ENCODE data around the gene ADH1C.

Gene ADH1C

DNA sequence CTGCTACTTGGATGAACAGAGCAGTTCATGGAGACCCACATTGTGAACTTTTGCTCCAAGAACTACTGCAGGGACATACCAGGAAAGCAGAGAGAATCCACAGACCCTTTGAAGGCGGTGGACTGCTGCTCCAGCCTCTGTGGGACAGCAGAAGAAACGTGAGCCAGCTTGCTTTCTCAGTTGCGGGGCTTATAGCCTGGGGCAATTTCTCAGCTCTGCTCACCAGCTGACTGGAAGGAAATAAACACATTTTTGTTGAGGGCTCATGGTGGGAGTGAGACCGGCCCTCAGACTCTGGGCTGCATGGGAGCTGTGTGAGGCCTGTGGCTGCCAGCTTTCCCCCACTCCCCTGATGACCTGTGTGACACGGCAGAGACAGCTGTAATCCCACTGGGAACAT lies 59.2 kb downstream of the ADH1C start:
- no peak for DNase-seq

DNA sequence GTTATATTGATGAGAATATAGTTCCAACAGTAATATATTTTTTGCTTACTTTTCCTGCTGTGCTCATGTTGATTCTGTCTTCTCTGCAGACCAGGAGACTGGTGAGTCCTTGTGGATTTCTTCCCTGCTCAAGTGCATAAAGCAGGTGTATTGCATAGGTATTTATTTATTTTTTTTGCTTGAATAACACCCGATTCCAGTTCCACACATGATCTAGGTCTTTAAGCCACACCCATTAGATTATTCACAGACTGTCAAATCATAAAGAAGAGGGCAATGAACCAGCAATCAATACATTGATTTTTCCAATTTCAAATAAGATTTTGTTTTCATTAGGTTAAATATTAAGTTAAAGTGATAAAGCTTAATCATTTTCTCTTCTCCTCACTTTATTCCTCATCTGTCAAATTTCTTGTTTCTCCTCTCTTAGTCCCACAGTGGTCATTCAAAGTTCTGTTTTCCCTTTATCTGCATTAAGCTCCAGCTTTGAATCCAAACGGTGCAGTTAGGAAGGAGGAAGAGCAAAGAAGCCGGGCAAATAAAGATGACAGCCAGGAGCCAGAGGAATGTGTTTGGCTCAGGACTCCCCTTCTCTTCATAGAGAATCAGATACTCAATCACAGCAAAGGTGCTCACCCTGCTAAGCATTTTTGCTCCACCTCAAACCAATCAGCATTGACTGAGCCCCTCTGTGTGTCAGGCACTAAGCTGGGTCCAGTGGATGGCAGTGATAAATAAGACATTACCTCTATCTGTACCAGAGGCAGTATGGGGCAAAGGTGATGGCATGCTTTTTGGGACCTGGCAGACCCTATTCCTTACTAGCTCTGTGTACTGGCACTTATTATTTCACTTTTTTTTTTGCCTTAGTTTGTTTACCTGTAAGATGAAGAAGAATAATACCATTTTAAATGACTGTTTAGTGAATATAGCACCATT lies 61.4 kb downstream of the ADH1C start, which contains the start of gene ADH1A:
TSS of gene ADH1A (minus strand) at position 138 of the 939 bp plus-strand sequence. CDS start at position 67, 71 bp downstream.
- DNase-seq, result no peak
